HG03378 (cell line): Measurements from ENCODE around the gene DBI.
A peak's percentile ranks its signal among the peaks of the same experiment; 100 is the strongest.
"Not testable (repeated sequence)": the region's sequence is repeated elsewhere in the genome, so short reads cannot be mapped to it uniquely, and the experiment has no call there.

Experiments
- ATAC-seq: cut with Tn5 transposase; IDR thresholded peaks from one replicate; pipeline ENCODE4 v1.9.1; 2021; ENCODE audit warnings: mild to moderate bottlenecking, moderate library complexity; ENCODE audit not compliant: unreplicated experiment

The DBI gene

GRCh38 chr2:119364798-119365197 is 2.0 kb upstream of the DBI start:
- no peak for ATAC-seq

- no peak for ATAC-seq
These were observed 1.3 kb upstream of the DBI start for GRCh38 chr2:119365436-119365835.

GRCh38 chr2:119366161-119366648 is 572 bp upstream of the DBI start:
- peak; percentile 6 for ATAC-seq

- ATAC-seq: peak; percentile 11
These were observed 809 bp downstream of the DBI start for GRCh38 chr2:119367472-119368099.

GRCh38 chr2:119369845-119370244 is 3.1 kb downstream of the DBI start:
- no peak for ATAC-seq

GRCh38 chr2:119371111-119371510 is 4.3 kb downstream of the DBI start:
- no peak for ATAC-seq

- ATAC-seq: no peak
These were observed 6.2 kb downstream of the DBI start for GRCh38 chr2:119372778-119373568.

- ATAC-seq: not testable (repeated sequence)
These were observed 7.3 kb downstream of the DBI start for GRCh38 chr2:119373907-119374745.

- ATAC-seq: not testable (repeated sequence)
These were observed 9.6 kb downstream of the DBI start for GRCh38 chr2:119376406-119376805.

GRCh38 chr2:119376810-119377209 is 10.0 kb downstream of the DBI start:
- ATAC-seq: no peak

GRCh38 chr2:119377294-119377992 is 10.7 kb downstream of the DBI start:
- no peak for ATAC-seq

- no peak for ATAC-seq
These were observed 11.2 kb downstream of the DBI start for GRCh38 chr2:119377993-119378345.

GRCh38 chr2:119378566-119378965 is 11.8 kb downstream of the DBI start:
- ATAC-seq: no peak

GRCh38 chr2:119383410-119384140 is 16.8 kb downstream of the DBI start:
- no peak for ATAC-seq

- ATAC-seq: no peak
These were observed 18.2 kb downstream of the DBI start for GRCh38 chr2:119384971-119385370.

GRCh38 chr2:119385466-119385865 is 18.7 kb downstream of the DBI start:
- no peak for ATAC-seq

- ATAC-seq: peak; percentile 90
These were observed 20.8 kb downstream of the DBI start for GRCh38 chr2:119387381-119388129.

- no peak for ATAC-seq
These were observed 23.0 kb downstream of the DBI start for GRCh38 chr2:119389615-119390306.
